DMS 273 (cell line): ENCODE results near the gene SV2C.

Experiments used
- DNase-seq: peaks from one replicate; lab custom pipeline; 2025; ENCODE audit not compliant: unreplicated experiment; lab: John Stamatoyannopoulos, UW

SV2C gene

DNA sequence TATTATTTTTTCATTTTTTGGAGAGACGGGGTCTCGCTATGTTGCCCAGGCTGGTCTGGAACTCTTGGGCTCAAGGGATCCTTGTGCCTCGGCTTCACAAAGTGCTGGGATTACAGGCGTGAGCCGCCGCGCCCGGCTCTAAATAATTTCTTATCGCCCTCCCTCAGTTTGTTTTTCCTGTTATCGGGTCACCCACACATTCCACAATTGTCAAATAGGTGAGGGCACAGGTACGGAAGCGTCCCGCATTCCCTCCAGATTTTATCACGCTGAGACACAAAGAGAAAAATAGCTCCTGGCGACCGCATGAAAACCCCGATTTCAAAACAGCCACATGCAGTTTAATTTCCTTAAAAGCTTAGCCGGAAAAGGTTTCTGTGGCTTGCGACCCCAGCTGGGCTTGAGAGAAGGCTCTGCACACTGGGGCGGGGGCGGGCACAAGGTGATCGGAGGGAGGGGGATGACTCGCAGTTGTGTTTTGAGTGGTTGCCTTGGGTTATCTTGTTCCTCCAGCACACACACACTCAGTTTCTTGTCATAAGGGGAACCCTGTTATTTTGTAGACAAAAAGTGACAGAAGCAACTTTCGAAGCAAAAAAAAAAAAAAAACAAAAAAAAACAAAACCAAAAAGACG is 319.2 kb downstream of the SV2C start:
- peak; percentile 52 for DNase-seq

DNA sequence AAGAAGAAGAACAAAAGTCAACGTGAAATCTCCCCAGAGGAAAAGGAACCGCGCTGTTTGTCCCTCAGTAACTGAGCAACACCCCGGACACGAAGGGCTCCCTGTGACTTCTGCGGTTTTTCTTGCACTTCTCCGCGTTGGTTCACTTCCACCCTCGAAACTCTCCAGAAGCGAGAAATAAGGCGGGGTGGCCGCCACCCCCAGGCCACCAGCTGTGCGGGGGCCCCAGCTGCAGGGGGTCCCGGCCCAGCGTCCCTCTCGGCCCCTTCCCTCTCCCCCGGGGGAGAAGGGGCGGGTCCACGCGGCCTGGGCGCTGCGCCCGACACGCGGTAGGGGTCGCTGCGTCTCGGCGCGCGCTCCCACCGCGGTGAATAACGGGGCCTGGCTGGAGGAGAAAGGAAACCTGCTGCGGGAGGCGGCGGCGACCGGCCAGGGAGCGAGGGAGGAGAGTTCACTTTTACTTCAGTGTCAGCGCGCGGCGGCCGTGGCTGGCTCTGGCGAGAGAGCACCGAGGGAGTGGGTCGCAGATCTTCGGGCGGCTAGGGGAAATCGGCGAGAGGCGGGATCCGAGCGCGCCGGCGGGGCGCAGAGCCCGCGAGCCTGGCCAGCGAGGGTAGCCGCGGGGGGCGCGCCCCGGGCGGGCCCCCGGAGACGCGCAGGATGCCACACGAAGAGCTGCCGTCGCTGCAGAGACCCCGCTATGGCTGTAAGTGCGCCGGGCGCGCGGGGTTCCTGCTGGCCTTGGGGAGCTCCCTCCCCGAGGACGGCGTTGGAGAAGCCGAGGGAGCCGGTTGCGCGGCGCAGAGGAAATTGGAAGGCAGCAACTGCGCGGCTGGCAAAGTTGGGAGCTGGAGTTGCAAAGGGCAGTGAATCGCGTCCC is 319.9 kb downstream of the SV2C start, which contains the start of gene IQGAP2:
IQGAP2 (plus strand) TSS at position 400 of the 880 bp plus-strand sequence; CDS start at position 661, 261 bp downstream.
- peak; percentile 89 for DNase-seq
